NCI-H1930 (cell line): ENCODE results near the gene LIN37.
"Not testable (repeated sequence)": the region's sequence is repeated elsewhere in the genome, so short reads cannot be mapped to it uniquely, and the experiment has no call there.

Source experiments
- DNase-seq, 2 experiments: peaks; one replicate each; lab custom pipeline; 2025; lab: John Stamatoyannopoulos, UW

Gene LIN37

GRCh38 chr19:35789978-35790944 lies 41.9 kb downstream of the LIN37 start:
- DNase-seq = no peak

DNA sequence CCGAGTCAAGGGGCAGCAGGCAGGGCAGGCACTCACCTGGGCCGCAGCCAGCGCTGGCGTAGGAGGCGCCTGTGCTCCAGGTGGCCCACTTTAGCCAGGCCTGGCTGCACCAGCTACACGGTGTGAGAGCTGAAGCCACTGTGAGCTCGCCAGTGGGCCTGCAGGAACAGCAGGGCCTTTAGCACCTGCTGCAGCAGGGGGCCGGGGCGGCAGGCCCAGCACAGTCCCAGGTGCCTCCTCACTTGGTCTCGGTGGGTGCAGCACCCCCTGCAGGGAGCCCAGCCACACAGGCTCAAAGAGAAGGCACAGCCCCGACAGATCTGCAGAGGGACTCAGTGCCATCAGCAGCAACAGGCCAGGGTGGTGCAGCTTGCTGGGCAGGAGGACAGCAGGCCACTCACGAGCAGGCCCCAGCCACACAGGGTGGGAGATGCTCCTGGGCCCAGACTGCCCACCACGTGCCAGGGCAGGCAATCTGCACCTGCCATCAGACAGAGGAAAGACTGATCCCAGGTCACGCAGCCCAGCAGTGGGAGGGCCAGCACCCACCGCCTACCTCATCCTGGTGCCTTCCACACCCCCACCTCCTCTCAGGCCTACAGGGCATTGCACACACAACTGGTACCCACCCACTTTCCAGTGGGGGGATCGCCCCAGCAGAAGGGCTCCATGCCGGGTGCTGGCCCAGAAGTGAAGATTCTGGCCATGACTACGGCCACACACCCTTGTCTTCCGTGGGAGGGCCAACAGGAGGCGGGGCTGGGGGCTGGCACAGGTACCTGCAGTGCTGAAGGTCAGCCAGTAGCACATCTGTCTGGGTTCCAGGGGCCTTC lies 42.8 kb downstream of the LIN37 start:
- DNase-seq = no peak

- DNase-seq = no peak
Observed at GRCh38 chr19:35791814-35792279, 43.5 kb downstream of the LIN37 start.

GRCh38 chr19:35792312-35792711 lies 43.9 kb downstream of the LIN37 start:
- no peak for DNase-seq

DNA sequence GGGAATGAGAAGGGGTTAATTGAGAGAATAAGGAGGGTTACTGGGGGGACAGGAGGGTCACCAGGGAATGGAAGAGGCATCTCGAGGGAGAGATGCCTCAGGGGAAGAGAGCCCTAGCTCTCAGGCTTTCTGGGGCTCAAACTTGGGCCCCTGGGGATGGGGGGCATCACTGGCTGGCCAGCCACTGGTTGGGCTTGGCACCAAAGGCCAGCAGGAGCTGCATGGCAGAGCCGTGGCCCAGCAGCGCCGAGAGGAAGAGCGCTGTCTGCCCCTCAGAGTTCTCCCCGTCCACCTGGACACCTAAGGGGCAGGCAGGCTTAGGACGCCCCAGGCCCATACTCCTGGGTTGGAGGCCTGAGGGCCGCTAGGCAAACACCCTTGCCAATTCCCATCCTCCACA lies 44.5 kb downstream of the LIN37 start:
- DNase-seq = no peak

GRCh38 chr19:35793381-35794165 lies 45.2 kb downstream of the LIN37 start:
- no peak for DNase-seq

GRCh38 chr19:35795564-35795963 lies 47.2 kb downstream of the LIN37 start:
- DNase-seq = not testable (repeated sequence)

GRCh38 chr19:35796645-35797542 lies 48.5 kb downstream of the LIN37 start:
- no peak for DNase-seq

- DNase-seq = no peak
Observed at GRCh38 chr19:35797663-35798062, 49.3 kb downstream of the LIN37 start.

DNA sequence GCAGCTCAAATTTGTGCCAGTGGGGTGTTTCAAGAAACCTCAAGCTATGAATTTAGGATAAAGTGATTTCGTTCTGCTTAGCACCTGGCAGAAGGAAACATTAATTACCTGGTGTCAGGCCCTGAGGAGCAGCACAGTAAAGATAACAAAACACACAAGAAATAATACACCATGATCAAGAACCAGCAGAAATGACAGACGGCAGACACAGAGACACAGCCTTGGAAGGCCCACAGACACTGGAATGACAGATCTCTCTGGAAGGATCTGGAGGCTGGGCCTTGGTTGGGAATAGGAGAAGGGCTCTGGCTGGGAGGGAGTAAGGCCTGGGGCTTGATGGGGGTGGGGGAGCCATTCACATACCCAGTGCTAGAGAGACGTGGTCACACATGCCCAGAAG lies 53.5 kb downstream of the LIN37 start:
- DNase-seq = no peak
